SU-DHL-6 (cell line): ENCODE results near the gene CWC27.
A peak's percentile ranks its signal among the peaks of the same experiment; 100 is the strongest.

Experiments
- H2AFZ ChIP-seq: fragments of 200-600 bp; sonication (generic); 2 replicates; pipeline ENCODE4 v1.6.1; 2014; ENCODE audit warnings: low read depth, mild to moderate bottlenecking, moderate library complexity, mixed read lengths, antibody characterized with exemption, low read length; ENCODE audit not compliant: severe bottlenecking
- H3F3A ChIP-seq: fragments of 200-600 bp; shearing (Covaris generic); 2 replicates; pipeline ENCODE4 v1.6.0; 2016; ENCODE audit warnings: antibody characterized with exemption, mild to moderate bottlenecking; ENCODE audit not compliant: insufficient read depth
- H3K27ac ChIP-seq: fragments of 200-600 bp; sonication (generic); 2 replicates; pipeline ENCODE4 v1.5.1; 2016; ENCODE audit warnings: low read depth, mild to moderate bottlenecking, low read length, moderate library complexity, mixed read lengths
- H3K27me3 ChIP-seq: fragments of 200-600 bp; sonication (generic), shearing (Covaris generic); 2 replicates; pipeline ENCODE4 v1.6.0; 2014; ENCODE audit warnings: mild to moderate bottlenecking, low read length
- H3K36me3 ChIP-seq: fragments of 200-600 bp; sonication (generic); 2 replicates; pipeline ENCODE4 v1.6.1; 2014; ENCODE audit warnings: mild to moderate bottlenecking, low read length, mixed read lengths
- H3K4me2 ChIP-seq: fragments of 300-600, 200-600 bp; shearing (Covaris generic), sonication (generic); 2 replicates; pipeline ENCODE4 v1.6.0; 2014; ENCODE audit warnings: low read length, low read depth, mild to moderate bottlenecking; ENCODE audit not compliant: poor library complexity, severe bottlenecking
- H3K4me3 ChIP-seq: fragments of 200-600 bp; sonication (generic); 2 replicates; pipeline ENCODE4 v1.5.1; 2014; ENCODE audit warnings: antibody characterized with exemption, low read length, mild to moderate bottlenecking, mixed read lengths; ENCODE audit not compliant: insufficient read depth, poor library complexity, severe bottlenecking
- H3K79me2 ChIP-seq: fragments of 200-600 bp; sonication (generic); 2 replicates; pipeline ENCODE4 v1.6.1; 2014; ENCODE audit warnings: mild to moderate bottlenecking, low read length, moderate library complexity; ENCODE audit not compliant: insufficient read depth
- H3K9ac ChIP-seq: fragments of 200-600 bp; sonication (generic); 2 replicates; pipeline ENCODE4 v1.7.0; 2014; ENCODE audit warnings: mild to moderate bottlenecking, low read length
- H3K9me2 ChIP-seq: fragments of 200-600 bp; sonication (generic); replicated peaks from 2 replicates; pipeline ENCODE4 v1.6.1; 2014; ENCODE audit warnings: low read length; ENCODE audit not compliant: insufficient read depth
- H3K9me3 ChIP-seq: fragments of 200-600 bp; sonication (generic); 2 replicates; pipeline ENCODE4 v1.6.1; 2014; ENCODE audit warnings: low read length, mixed read lengths; ENCODE audit not compliant: insufficient read depth
- H4K20me1 ChIP-seq: fragments of 200-600 bp; sonication (generic); 2 replicates; pipeline ENCODE4 v1.6.1; 2014; ENCODE audit warnings: low read depth, mild to moderate bottlenecking, antibody characterized with exemption, low read length, moderate library complexity, mixed read lengths
- EZH2phosphoT487 ChIP-seq: fragments of 200-600 bp; sonication (generic), shearing (Covaris generic); conservative IDR thresholded peaks from 2 replicates; pipeline ENCODE4 v1.6.1; 2018; ENCODE audit warnings: mild to moderate bottlenecking, antibody characterized with exemption, low read length, moderate library complexity, mixed read lengths
- TF ChIP-seq, protein P1 (sequence below): fragments of 200-600 bp; sonication (generic); IDR thresholded peaks from one replicate; pipeline ENCODE4 v1.5.1; 2017; ENCODE audit warnings: antibody characterized with exemption, mild to moderate bottlenecking, low read length, moderate library complexity; ENCODE audit not compliant: insufficient read depth, poor library complexity, severe bottlenecking

Gene CWC27

DNA sequence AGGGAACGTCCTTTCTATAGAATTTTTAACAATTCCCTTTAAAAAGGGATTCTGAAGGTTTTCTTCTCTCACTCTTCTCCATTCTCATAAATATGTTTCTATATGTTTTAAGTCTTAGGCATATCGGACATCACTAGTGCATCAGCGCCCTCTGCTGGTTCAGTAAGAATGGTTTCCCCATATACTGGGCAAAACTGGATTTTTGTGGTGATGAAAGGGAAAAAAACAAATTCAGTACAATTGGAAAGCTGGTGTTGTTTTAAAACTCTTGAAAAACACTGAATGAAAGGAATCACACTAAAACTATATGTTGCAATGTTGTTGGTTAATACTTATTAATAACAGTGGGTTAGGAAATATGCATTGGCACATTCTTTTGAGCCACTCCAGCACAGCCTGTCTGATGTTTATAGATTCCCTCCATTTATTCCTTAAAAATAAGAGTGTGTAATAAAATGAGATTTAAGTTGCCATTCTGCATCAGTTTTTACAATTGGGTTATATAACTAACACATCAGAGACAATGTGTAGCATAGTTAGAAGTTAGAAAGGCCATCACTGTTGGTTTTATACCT is 15.8 kb downstream of the CWC27 start:
- H3F3A ChIP-seq = peaks cover 3% of the 10 kb centered on the region; the same call in 1 of the 2 replicates
- TF ChIP-seq, protein P1, sequence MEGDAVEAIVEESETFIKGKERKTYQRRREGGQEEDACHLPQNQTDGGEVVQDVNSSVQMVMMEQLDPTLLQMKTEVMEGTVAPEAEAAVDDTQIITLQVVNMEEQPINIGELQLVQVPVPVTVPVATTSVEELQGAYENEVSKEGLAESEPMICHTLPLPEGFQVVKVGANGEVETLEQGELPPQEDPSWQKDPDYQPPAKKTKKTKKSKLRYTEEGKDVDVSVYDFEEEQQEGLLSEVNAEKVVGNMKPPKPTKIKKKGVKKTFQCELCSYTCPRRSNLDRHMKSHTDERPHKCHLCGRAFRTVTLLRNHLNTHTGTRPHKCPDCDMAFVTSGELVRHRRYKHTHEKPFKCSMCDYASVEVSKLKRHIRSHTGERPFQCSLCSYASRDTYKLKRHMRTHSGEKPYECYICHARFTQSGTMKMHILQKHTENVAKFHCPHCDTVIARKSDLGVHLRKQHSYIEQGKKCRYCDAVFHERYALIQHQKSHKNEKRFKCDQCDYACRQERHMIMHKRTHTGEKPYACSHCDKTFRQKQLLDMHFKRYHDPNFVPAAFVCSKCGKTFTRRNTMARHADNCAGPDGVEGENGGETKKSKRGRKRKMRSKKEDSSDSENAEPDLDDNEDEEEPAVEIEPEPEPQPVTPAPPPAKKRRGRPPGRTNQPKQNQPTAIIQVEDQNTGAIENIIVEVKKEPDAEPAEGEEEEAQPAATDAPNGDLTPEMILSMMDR = peak; percentile 80
- TF ChIP-seq EZH2phosphoT487 = no peak
- H3K4me3 ChIP-seq = no peak overlapping the region
- H3K9me2 ChIP-seq = no peaks in the 10 kb centered on the region
- H2AFZ ChIP-seq = no peak overlapping the region
- no peaks in the 10 kb centered on the region for H3K9me3 ChIP-seq
- peaks cover 7% of the 10 kb centered on the region; the same call in 1 of the 2 replicates for H3K36me3 ChIP-seq
- no peaks in the 10 kb centered on the region for H3K27me3 ChIP-seq
- no peak overlapping the region for H3K27ac ChIP-seq
- H4K20me1 ChIP-seq = no peaks in the 10 kb centered on the region
- no peak overlapping the region for H3K9ac ChIP-seq
- H3K79me2 ChIP-seq = no peaks in the 10 kb centered on the region; the same call in 1 of the 2 replicates
- H3K4me2 ChIP-seq = no peak overlapping the region

DNA sequence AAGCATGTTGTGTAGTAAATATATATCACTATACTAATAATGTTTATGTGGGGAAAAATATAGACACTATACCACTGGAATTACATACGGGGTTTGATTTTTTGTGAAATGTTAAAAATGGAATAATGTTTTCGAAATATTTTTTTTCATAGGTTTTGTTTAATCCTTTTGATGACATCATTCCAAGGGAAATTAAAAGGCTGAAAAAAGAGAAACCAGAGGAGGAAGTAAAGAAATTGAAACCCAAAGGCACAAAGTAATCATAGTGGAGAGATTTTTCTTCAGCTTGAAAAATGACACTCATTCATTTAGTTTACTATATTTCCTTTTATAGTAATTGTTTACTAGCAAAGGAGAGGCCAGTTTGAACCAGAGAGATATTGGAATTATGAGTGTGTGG is 17.6 kb downstream of the CWC27 start:
- peaks cover 3% of the 10 kb centered on the region; the same call in 1 of the 2 replicates for H3F3A ChIP-seq
- H3K4me3 ChIP-seq = no peak overlapping the region
- H3K4me2 ChIP-seq = no peak overlapping the region
- H3K9me2 ChIP-seq = no peaks in the 10 kb centered on the region
- no peak overlapping the region for H2AFZ ChIP-seq
- H3K27ac ChIP-seq = no peak overlapping the region
- TF ChIP-seq, protein P1 = no peak
- no peak for TF ChIP-seq EZH2phosphoT487
- H3K27me3 ChIP-seq = no peaks in the 10 kb centered on the region
- H3K36me3 ChIP-seq = peaks cover 7% of the 10 kb centered on the region; the same call in 1 of the 2 replicates
- H3K9me3 ChIP-seq = no peaks in the 10 kb centered on the region
- no peaks in the 10 kb centered on the region for H3K79me2 ChIP-seq
- no peak overlapping the region for H3K9ac ChIP-seq
- H4K20me1 ChIP-seq = no peaks in the 10 kb centered on the region

DNA sequence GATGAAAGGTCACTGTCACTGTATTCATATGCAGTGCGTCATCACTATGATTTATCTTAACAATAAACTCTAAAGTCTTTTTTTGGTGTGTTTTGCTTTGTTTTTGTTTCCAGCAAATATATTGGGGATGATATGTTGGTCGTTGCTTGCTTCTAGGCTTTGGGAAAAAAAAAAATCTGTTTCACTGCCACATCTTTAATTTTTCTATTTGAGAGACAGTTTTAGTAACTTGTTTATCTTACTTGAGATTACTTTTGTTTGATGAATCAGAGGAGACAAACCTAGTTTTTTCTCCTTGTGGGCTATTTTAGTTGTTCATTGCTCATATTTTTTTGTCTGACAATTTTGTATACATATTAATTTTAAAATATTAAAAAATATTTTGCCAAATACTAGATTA is 19.4 kb downstream of the CWC27 start:
- Histone ChIP-seq H4K20me1 (no peaks in the 10 kb centered on the region), H3K9me2 (no peaks in the 10 kb centered on the region), H3K9me3 (no peaks in the 10 kb centered on the region), H3K36me3 (peaks cover 7% of the 10 kb centered on the region), H3K9ac (no peak overlapping the region), H3K27me3 (no peaks in the 10 kb centered on the region), H2AFZ (no peak overlapping the region), H3K4me3 (no peak overlapping the region), H3K4me2 (no peak overlapping the region), H3F3A (peaks cover 3% of the 10 kb centered on the region; the same call in 1 of the 2 replicates), H3K79me2 (no peaks in the 10 kb centered on the region), H3K27ac (no peak overlapping the region)
- TF ChIP-seq, protein P1 = no peak
- no peak for TF ChIP-seq EZH2phosphoT487
